Measurements from ENCODE around the gene CREB3L1. TPM values are rescaled to one million over a fixed set of nuclear protein-coding genes. Genes with fewer than 3 reads are reported as not detected.

CREB3L1 gene
- total and polyA plus RNA-seq, 7 donors = 0.66 to 63.1 (median 7.2) TPM

DNA sequence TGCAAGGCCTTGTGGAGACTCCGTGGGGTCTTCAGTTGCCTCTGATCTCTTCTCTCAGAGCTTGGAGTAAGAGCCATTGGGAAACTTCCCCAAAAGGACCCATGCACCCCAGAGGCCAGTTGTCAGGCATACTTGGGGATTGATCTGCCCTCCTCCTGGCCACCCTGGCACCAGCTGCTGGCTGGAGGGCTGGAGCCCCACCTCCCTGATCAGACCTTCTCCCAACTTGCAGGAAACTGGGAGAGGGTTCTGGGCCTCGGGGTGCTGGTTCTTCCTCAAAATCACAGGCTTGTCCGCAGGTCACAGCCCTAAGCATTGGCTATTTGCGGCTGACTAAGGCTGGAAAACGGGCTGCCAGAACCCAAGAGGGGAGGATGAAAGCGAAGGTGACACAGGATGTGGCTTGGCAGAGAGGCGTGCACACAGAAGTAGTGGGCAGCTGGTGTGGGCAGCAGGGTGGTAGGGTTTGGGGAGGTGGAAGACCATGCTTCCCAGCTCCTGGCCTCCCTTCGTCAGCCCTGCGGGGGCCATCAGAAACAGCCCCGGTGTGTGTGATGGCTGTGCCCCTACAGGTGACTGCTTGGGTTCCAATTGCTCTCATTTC is 68.5 kb downstream of the CREB3L1 start:
- H3K27ac ChIP-seq = peak overlapping the region; percentile 17 to 63 (median 50)
- no peaks in the 10 kb centered on the region for H3K36me3 ChIP-seq
- H3K9me3 ChIP-seq = no peaks in the 10 kb centered on the region
- 54 to 86% methylated on average over 10 of the region's 10 CpGs for WGBS, 2 donors
- intact Hi-C loops (cut with DNase I) = no loop called here
- peaks cover 0 to 28% (median 22%) of the 10 kb centered on the region in 4 donors for H3K4me1 ChIP-seq
- TF ChIP-seq EP300 (IDR thresholded peaks at IDR 0.05) = no peak
- no peak for TF ChIP-seq POLR2AphosphoS5 (IDR thresholded peaks at IDR 0.05)
- no peak for TF ChIP-seq POLR2A (IDR thresholded peaks at IDR 0.05)
- TF ChIP-seq, protein P1, sequence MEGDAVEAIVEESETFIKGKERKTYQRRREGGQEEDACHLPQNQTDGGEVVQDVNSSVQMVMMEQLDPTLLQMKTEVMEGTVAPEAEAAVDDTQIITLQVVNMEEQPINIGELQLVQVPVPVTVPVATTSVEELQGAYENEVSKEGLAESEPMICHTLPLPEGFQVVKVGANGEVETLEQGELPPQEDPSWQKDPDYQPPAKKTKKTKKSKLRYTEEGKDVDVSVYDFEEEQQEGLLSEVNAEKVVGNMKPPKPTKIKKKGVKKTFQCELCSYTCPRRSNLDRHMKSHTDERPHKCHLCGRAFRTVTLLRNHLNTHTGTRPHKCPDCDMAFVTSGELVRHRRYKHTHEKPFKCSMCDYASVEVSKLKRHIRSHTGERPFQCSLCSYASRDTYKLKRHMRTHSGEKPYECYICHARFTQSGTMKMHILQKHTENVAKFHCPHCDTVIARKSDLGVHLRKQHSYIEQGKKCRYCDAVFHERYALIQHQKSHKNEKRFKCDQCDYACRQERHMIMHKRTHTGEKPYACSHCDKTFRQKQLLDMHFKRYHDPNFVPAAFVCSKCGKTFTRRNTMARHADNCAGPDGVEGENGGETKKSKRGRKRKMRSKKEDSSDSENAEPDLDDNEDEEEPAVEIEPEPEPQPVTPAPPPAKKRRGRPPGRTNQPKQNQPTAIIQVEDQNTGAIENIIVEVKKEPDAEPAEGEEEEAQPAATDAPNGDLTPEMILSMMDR (IDR thresholded peaks at IDR 0.05) = no peak
- peak overlapping the region in 3 of 4 donors; percentile 26 to 86 (median 40) for H3K4me3 ChIP-seq
- H3K27me3 ChIP-seq = no peaks in the 10 kb centered on the region
- no peak for DNase-seq

DNA sequence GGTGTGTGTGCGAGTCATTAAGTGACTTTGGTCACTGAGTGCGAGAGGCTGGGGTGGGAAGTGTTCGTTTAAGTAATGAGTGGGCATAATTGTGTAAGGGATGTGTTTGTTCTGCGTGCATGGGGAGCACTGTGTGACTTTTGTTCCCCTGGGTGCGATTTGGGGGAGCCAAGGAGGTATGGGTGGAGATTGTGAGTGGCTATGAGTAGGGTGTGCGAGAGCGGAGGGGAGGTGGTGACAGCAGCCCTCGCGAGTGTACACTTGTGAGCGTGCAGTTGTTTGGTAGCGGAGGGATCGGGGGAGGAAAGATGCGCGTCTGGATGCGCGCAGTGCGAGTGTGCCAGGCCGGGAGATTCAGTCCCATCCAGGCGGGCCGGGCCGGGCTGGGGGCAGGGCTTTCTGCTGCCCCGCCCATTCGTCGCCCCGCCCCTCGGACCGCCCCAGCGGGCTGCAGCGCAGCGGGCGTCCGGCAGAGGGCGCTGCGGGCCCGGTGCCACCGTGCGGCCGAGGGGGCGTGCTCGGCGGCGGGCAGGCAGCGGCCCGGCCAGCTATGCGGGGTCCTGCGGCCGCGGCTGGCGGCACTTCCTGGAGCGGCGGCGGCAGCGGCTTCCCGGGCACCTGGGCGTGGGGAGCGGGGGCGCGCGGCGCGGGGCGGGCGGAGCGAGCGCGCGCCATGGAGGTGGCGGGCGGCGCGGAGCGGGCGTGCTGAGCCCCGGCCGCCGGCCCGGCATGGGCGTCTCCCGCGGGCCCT is 69.6 kb downstream of the CREB3L1 start, which contains the start of gene DGKZ:
Gene DGKZ, plus strand, starts transcription at position 578 of the 751 bp plus-strand sequence. CDS start 197 bp downstream, outside the sequence.
- Histone ChIP-seq H3K9me3 (no peaks in the 10 kb centered on the region), H3K4me3 (peak within 1 kb of the TSS; percentile 78 to 92 (median 82)), H3K27ac (peak within 1 kb of the TSS; percentile 55 to 67 (median 62)), H3K36me3 (no peaks in the 10 kb centered on the region), H3K4me1 (peaks cover 0 to 38% (median 29%) of the 10 kb centered on the region in 4 donors), H3K27me3 (no peaks in the 10 kb centered on the region)
- DNase-seq = peak; percentile 93
- intact Hi-C loops (cut with DNase I) = loop anchor here (1.0 kb wide), 1 partner anchor 20 kb away; no protein-coding TSS in a partner anchor
- TF ChIP-seq POLR2A (IDR thresholded peaks at IDR 0.05) = no peak
- TF ChIP-seq POLR2AphosphoS5 (IDR thresholded peaks at IDR 0.05) = peak in 3 of 4 donors; percentile 26 to 70 (median 34)
- TF ChIP-seq, protein P1 (IDR thresholded peaks at IDR 0.05) = peak in 2 of 4 experiments; percentile 9 to 74
- WGBS, 2 donors = 4 to 7% methylated on average over 80 of the region's 80 CpGs

DNA sequence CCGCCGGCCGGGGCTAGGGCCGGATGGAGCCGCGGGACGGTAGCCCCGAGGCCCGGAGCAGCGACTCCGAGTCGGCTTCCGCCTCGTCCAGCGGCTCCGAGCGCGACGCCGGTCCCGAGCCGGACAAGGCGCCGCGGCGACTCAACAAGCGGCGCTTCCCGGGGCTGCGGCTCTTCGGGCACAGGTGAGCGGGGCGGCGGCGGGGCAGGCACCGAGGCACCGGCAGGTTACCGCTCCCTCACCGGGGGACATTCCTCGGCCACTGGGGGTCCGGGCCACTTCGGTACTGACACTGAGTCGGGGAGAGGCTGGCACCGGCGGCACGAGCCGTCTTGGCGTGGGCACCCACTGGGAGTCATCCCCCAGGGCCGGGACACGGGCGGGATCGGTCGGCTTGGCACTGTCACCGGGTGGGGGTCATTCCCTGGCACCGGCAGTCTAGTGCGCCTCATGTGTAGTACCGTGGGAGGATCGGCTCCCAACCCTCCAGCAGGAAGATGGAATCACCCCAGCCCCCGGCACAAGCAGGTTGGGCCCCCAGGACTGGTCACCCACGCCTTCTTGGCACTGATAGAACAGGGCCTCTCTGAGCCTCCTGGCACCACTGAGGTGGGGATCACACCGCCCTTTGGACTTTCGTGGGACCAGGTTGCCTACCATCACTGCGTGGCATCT is 70.3 kb downstream of the CREB3L1 start:
- DNase-seq = peak; percentile 77
- TF ChIP-seq POLR2AphosphoS5 (IDR thresholded peaks at IDR 0.05) = no peak
- no peak for TF ChIP-seq POLR2A (IDR thresholded peaks at IDR 0.05)
- TF ChIP-seq EP300 (IDR thresholded peaks at IDR 0.05) = no peak
- TF ChIP-seq, protein P1 (IDR thresholded peaks at IDR 0.05) = no peak
- WGBS, 2 donors = 1 to 14% methylated on average over 63 of the region's 63 CpGs
- Histone ChIP-seq H3K36me3 (no peaks in the 10 kb centered on the region), H3K27me3 (no peaks in the 10 kb centered on the region), H3K9me3 (no peaks in the 10 kb centered on the region), H3K27ac (peak overlapping the region; percentile 55 to 67 (median 62)), H3K4me1 (peaks cover 0 to 43% (median 33%) of the 10 kb centered on the region in 4 donors), H3K4me3 (peak overlapping the region; percentile 78 to 92 (median 82))
- intact Hi-C loops (cut with DNase I) = loop anchor here (1.0 kb wide), 1 partner anchor 20 kb away; no protein-coding TSS in a partner anchor

DNA sequence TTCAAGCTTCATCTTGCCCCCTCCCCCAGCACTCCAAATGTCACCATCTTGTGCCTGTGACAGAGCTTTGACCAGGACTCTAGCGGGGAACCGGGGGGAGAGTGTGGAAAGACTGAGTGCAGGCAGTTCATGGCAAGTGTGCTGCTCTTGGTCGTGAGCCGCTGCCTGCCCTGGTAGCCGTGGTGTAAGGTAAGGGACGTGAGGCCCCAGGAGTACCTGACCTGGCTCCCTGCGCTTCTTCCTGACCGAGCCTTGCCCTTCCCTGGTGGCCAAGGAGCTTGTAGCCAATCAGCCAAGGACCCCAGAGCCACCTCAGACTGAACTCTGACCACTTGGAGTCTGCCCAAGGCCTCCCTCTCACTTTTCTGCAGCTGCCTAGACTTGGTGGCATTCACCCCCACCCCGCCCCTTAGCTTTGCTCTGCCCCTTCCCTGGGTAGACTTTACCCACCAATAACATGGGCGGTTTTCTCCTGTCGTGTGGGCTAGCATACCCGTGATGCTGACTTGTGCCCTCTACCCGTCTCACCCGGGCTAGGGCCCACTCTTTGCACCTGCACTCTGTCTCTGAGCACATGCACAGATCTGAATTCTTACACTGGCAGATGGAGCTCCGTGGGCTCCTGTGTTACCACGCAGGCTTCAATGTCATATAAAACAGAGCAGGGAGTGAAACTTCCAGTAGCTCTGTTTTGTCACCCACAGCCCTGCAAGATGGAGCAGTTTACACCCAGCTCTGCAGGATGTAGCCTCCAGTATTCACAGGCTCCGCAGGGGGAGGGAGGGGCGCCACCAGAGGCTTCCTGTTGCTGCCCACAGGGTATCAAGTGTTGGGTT is 71.3 kb downstream of the CREB3L1 start:
- no peaks in the 10 kb centered on the region for H3K27me3 ChIP-seq
- 17 to 27% methylated on average over 18 of the region's 18 CpGs for WGBS, 2 donors
- no peaks in the 10 kb centered on the region for H3K36me3 ChIP-seq
- peaks cover 0 to 52% (median 35%) of the 10 kb centered on the region in 4 donors for H3K4me1 ChIP-seq
- intact Hi-C loops (cut with DNase I) = no loop called here
- no peaks in the 10 kb centered on the region for H3K9me3 ChIP-seq
- H3K27ac ChIP-seq = no peak overlapping the region
- DNase-seq = no peak
- H3K4me3 ChIP-seq = peak overlapping the region in 2 of 4 donors; percentile 78 to 92
- TF ChIP-seq EP300 (IDR thresholded peaks at IDR 0.05) (no peak), POLR2A (IDR thresholded peaks at IDR 0.05) (no peak), POLR2AphosphoS5 (IDR thresholded peaks at IDR 0.05) (no peak)
- TF ChIP-seq, protein P1 (IDR thresholded peaks at IDR 0.05) = no peak

Data from sigmoid colon (tissue), 7 donors.